Calu3 (cell line): ENCODE data around the gene ANO9. TPM values are rescaled to one million over a fixed set of nuclear protein-coding genes. Genes with fewer than 3 reads are reported as not detected.

Experiments
- BruUV-seq: library from RNA; stranded (reverse); fragments of 400-500 nt; replicated peaks from 2 replicates; lab custom pipeline; 2021; lab: Mats Ljungman, UMichigan
- CTCF ChIA-PET: fragments of 300-600 bp; sonication (Branson Sonifier 250); formaldehyde crosslinking; loops from one replicate; lab custom pipeline; 2022; ENCODE audit warnings: antibody characterized with exemption; lab: Charles Lee
- DNase-seq: peaks from one replicate; pipeline ENCODE4 v3.0.0; 2022
- H3K27ac Mint-ChIP-seq: one replicate; pipeline ENCODE4 v1.8.0; 2022; ENCODE audit warnings: mixed read lengths; ENCODE audit not compliant: unreplicated experiment
- H3K27me3 Mint-ChIP-seq: one replicate; pipeline ENCODE4 v1.8.0; 2022; ENCODE audit warnings: mixed read lengths; ENCODE audit not compliant: unreplicated experiment
- H3K36me3 Mint-ChIP-seq: one replicate; pipeline ENCODE4 v1.8.0; 2022; ENCODE audit warnings: mild to moderate bottlenecking, moderate library complexity, mixed read lengths; ENCODE audit not compliant: insufficient read depth, unreplicated experiment
- H3K4me1 Mint-ChIP-seq: one replicate; pipeline ENCODE4 v1.8.0; 2022; ENCODE audit warnings: mild to moderate bottlenecking, low read depth, mixed read lengths; ENCODE audit not compliant: unreplicated experiment
- H3K4me3 Mint-ChIP-seq: one replicate; pipeline ENCODE4 v1.8.0; 2022; ENCODE audit warnings: mild to moderate bottlenecking, low read depth, moderate library complexity, mixed read lengths; ENCODE audit not compliant: unreplicated experiment
- H3K9me3 Mint-ChIP-seq: one replicate; pipeline ENCODE4 v1.8.0; 2022; ENCODE audit warnings: low read depth, mixed read lengths; ENCODE audit not compliant: unreplicated experiment
- intact Hi-C: fragments of 100-400 bp; cut with micrococcal nuclease; formaldehyde crosslinking; loops from one replicate; pipeline ENCODE4 v1.10.0; 2022; ENCODE audit not compliant: unreplicated experiment
- total RNA-seq: library from RNA; stranded (reverse); gene quantifications from 2 replicates; pipeline ENCODE4 v1.2.3, GENCODE V29; 2022
- TF ChIP-seq, protein P1 (sequence below): fragments of 200-600 bp; IDR thresholded peaks from one replicate; pipeline ENCODE4 v1.8.0; 2022; ENCODE audit warnings: antibody characterized with exemption; ENCODE audit not compliant: unreplicated experiment

Gene ANO9
- total RNA-seq, 1 experiment from 2014 or later, result 27.2 TPM

DNA sequence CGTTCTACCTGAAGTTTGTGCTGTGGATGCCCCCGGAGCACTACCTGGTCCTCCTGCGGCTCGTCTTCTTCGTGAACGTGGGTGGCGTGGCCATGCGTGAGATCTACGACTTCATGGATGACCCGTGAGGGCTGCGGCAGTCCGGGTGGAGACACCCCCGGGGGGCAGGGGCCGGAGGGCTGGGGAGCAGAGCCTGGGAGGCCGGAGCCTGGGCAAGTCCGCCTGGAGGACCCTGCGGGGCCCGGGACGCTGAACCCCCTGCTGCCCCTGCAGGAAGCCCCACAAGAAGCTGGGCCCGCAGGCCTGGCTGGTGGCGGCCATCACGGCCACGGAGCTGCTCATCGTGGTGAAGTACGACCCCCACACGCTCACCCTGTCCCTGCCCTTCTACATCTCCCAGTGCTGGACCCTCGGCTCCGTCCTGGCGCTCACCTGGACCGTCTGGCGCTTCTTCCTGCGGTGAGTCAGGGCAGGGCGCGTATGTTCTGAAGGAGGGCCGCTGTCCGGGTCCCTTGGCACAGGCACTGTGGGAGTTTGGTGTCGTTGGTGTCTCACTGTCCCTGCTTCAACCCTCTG is 47.9 kb upstream of the ANO9 start:
- BruUV-seq, result no TSS peak
- DNase-seq, result no peak
- Mint-ChIP-seq H3K27me3 (no peaks in the 10 kb centered on the region), H3K36me3 (peaks cover 39% of the 10 kb centered on the region), H3K27ac (no peak overlapping the region), H3K4me1 (no peaks in the 10 kb centered on the region), H3K4me3 (no peak overlapping the region), H3K9me3 (no peaks in the 10 kb centered on the region)
- intact Hi-C loops, result no loop called here
- CTCF ChIA-PET, result no interaction called here
- TF ChIP-seq, protein P1, sequence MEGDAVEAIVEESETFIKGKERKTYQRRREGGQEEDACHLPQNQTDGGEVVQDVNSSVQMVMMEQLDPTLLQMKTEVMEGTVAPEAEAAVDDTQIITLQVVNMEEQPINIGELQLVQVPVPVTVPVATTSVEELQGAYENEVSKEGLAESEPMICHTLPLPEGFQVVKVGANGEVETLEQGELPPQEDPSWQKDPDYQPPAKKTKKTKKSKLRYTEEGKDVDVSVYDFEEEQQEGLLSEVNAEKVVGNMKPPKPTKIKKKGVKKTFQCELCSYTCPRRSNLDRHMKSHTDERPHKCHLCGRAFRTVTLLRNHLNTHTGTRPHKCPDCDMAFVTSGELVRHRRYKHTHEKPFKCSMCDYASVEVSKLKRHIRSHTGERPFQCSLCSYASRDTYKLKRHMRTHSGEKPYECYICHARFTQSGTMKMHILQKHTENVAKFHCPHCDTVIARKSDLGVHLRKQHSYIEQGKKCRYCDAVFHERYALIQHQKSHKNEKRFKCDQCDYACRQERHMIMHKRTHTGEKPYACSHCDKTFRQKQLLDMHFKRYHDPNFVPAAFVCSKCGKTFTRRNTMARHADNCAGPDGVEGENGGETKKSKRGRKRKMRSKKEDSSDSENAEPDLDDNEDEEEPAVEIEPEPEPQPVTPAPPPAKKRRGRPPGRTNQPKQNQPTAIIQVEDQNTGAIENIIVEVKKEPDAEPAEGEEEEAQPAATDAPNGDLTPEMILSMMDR, result no peak

DNA sequence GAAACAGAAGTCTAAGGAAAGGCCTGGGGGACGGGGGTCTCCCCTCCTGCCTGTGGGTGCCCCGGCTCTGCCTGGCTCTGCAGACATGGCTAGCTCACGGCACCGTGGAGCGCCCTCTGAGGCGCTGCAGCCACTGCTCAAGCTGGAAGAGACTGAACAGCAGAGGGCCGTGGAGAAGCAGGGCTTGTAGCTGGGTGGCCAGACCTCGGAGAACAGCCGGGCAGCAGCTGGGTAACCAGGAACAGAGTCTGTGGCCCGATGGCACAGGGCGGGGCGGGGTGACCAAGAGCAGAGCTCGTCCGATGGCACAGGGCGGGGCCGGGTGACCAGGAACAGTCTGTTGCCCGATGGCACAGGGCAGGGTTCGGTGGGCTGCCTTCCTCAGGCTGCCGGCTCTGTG is 47.2 kb upstream of the ANO9 start:
- no peak for DNase-seq
- Mint-ChIP-seq H3K36me3 (peaks cover 33% of the 10 kb centered on the region), H3K4me3 (no peak overlapping the region), H3K27ac (no peak overlapping the region), H3K27me3 (no peaks in the 10 kb centered on the region), H3K4me1 (no peaks in the 10 kb centered on the region), H3K9me3 (no peaks in the 10 kb centered on the region)
- CTCF ChIA-PET, result no interaction called here
- TF ChIP-seq, protein P1, result no peak
- intact Hi-C loops, result no loop called here
- BruUV-seq, result no TSS peak

DNA sequence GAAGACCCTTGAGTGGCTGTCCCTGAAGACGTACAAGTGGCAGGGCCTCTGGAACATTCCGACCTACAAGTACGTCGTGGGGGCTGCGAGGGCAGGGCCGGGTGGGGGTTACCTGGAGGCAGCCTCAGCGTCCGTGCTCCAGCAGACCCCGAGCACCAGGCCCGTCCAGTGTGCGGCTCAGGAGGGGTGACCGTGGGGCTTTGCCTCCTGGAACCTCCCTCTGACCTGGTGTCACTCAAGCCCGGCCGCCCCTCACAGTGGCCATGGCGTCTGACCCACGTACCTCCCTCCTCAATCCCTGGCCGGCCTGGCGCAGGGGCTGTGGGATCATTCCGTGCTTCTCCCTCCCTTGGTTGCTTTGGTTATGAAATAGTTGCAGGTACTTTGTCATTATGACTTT is 46.8 kb upstream of the ANO9 start:
- peaks cover 33% of the 10 kb centered on the region for H3K36me3 Mint-ChIP-seq
- H3K27me3 Mint-ChIP-seq, result no peaks in the 10 kb centered on the region
- intact Hi-C loops, result no loop called here
- no peak overlapping the region for H3K4me3 Mint-ChIP-seq
- no TSS peak for BruUV-seq
- H3K9me3 Mint-ChIP-seq, result no peaks in the 10 kb centered on the region
- CTCF ChIA-PET, result no interaction called here
- no peak overlapping the region for H3K27ac Mint-ChIP-seq
- TF ChIP-seq, protein P1, result no peak
- no peaks in the 10 kb centered on the region for H3K4me1 Mint-ChIP-seq
- DNase-seq, result no peak

DNA sequence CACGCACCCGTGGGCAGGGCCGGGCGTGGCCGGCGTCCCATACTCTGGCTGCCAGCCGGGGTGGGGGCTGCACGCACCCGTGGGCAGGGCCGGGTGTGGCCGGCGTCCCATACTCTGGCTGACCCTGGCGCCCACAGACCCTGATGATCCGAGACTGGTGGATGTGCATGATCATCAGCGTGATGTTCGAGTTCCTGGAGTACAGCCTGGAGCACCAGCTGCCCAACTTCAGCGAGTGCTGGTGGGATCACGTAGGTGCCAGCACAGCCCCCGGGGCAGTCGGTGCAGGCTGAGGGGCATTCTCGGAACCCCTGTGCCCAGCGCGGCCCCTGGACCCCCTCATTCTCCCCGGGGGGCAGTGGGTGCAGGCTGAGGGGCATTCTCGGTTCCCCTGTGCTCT is 46.3 kb upstream of the ANO9 start:
- intact Hi-C loops, result no loop called here
- Mint-ChIP-seq H3K27ac (no peak overlapping the region), H3K9me3 (no peaks in the 10 kb centered on the region), H3K4me3 (no peak overlapping the region), H3K4me1 (no peaks in the 10 kb centered on the region), H3K27me3 (no peaks in the 10 kb centered on the region), H3K36me3 (peaks cover 32% of the 10 kb centered on the region)
- DNase-seq, result no peak
- CTCF ChIA-PET, result no interaction called here
- TF ChIP-seq, protein P1, result no peak
- no TSS peak for BruUV-seq
